Caki2 (cell line): ENCODE measurements around the gene ZFAND3. TPM values are rescaled to one million over a fixed set of nuclear protein-coding genes. Genes with fewer than 3 reads are reported as not detected.
"Not testable (repeated sequence)": the region's sequence is repeated elsewhere in the genome, so short reads cannot be mapped to it uniquely, and the experiment has no call there.

ENCODE experiments used
- DNase-seq: peaks from one replicate; pipeline ENCODE4 v3.0.0-alpha.2; 2015; ENCODE audit warnings: low read depth
- in situ Hi-C: cut with HindIII; loops from 2 replicates; pipeline ENCODE4 v1.10.0; 2016; ENCODE audit warnings: low sequenced_read_pairs, low pct_unique_long_range_greater_than_20kb, mixed read lengths
- total RNA-seq: library from RNA; depleted of rRNA; stranded (reverse); fragments of >200 nt; shearing (Covaris generic); gene quantifications from 2 replicates; pipeline ENCODE4 v1.2.3, GENCODE V29; 2014; ENCODE audit warnings: low replicate concordance

ZFAND3 gene
- total RNA-seq, 1 experiment from 2014 or later = 29.4 TPM

DNA sequence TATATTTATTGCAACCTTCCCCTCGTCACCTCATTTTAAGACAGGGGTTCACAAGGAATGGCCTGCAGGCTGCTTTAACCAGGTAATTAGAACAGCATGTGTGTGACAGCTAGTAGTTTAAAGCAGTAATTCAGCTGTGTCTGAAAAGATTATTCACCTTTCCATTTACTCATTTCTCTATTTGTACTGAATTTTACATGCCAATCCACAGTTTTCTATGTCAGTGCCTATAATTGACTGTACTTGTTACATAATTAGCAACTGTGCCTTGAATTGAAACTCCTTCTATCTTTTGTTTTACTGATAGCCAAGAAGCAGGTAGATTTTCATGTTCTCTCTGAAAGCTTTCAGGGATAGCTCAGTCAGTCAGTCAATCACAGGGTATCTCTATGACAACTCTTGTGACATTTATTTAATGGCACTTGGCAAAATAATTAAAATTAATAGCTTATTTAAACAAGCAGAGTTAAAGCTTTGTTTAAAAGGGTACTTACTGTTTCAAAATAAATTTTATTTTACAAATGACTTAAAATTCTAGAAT lies 214.0 kb downstream of the ZFAND3 start:
- no peak for DNase-seq
- in situ Hi-C loops = no loop called here

DNA sequence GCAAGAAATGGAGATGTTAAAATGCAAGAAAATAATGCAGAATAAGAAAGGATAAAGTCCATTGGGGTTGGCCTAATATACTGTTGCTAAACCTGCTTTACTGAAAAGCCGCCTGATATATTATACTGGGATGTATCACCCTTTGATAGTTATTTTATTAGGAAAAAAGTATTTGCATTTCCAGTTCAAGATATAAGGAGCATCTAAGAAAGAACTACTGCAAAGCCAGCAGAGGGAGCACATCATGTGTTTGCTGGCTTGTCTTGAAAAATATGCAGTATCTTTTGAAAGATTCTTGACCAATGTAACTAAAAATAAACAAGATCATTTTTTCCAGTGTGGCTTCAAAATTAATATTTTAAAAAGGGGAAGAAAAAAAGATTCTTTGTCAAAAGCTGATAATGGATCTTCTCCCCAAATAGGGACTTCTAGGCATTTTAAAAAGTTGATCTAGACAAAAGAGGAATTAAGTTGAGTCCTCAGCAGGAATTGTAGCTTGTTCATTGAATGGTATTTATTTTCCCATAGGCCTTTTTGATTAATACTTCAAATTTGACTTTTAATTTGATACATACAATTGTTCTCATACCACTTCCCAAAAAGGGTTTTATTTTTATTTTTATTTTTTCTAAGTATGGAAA lies 214.9 kb downstream of the ZFAND3 start:
- DNase-seq = no peak
- in situ Hi-C loops = no loop called here

DNA sequence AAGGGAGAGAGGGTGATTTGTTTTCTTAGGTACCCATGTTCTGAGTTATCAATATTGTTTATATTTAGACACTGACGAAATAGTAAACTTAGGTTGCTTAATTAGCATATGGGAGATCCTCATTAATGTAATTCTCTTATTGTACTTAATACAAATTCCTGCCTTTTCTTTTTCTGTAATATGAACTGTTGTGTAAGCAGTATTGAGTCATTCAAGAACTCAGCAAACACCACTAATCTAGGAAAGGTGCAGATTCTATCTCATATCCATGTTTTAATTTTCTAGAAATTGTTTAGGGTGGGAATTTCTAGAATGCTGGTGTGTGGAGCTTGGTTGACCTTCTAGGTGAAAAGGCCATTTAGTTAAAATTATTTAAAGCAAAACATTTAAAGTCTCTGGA lies 216.0 kb downstream of the ZFAND3 start:
- no peak for DNase-seq
- in situ Hi-C loops = no loop called here

DNA sequence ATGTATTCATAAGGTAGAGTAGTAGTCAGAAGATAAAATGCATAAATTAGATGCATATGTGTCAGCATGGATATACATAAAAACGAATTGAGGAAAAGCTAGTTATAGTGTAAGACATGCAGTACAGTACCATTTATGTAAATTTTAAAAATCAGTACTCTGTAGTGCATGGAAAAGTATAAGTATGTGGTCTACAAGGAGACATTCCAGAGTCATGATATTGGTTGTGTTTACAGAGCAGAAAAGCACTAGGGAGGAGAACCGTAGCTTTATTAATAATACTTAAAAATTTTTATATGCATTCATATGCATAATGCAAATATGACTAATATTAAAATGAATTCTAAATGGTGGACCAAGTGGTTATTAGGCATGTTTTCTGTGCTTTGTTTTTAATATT lies 220.0 kb downstream of the ZFAND3 start:
- DNase-seq = no peak
- in situ Hi-C loops = no loop called here

DNA sequence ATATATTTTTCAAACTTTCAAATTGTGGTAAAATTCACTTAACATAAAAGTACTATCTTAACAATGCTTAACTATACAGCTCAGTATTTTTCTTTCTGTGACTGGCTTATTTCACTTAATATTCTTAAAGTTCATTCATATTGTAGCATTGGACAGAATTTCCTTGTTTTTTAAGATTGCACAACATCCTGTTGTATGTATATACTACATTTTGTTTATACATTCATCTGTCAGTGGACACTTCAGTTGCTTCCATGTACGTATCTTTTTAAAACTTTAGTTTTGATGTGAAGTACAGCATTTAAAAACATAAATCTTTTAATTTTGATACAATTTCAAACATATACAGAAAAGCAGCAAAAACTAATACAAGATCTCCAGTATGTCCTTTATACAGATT lies 220.7 kb downstream of the ZFAND3 start:
- no peak for DNase-seq
- in situ Hi-C loops = no loop called here

DNA sequence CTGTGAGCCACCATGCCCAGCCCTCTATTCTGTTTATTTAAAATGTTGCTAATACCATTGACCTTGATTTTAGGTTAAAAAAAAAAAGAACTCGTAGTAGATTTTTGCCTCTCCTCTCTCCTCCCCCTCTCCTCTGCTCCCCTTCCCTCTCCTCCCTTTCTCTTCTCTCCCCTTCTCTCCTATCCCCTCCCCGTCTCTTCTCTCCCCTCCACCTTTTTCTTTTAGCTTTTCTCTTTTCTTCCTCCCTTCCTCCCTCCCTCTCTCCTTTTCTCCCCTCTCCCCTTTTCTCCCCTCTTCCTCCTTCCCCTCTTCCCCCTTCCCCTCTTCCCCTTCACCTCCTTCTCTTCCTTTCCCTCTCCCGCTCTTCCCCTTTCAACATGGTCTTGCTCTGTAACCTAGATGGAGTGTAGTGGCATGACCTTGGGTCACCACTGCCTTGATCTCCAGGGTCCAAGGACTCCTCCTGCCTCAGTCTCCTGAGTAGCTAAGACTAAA lies 223.8 kb downstream of the ZFAND3 start:
- DNase-seq = no peak
- in situ Hi-C loops = no loop called here

DNA sequence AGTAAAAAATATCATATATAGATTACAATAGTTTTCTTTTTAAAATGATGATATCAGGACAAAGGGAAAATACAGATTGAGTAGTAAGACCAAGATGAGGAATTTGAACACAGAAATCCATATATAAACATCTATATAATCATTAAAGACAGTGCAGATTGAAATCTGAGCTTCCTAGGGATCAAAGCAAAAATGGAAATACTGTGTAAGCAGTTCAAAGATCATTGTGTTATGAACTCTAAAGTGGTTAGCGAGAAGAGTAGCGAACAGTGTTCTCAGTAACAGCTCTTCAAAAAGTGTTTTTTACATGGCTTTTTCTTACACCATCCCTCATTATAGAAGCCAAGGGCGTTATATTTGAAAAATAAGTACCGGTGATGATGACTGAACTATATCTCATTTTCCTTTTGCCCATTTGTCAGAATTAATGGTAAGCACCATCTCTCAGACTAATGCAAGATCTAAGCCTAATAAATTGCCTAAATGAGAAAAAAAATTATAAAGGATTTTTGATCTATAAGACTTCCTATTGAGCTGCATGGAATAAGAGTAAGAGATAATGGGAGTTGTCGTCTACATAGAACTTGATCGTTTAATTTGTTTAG lies 226.3 kb downstream of the ZFAND3 start:
- in situ Hi-C loops = no loop called here

DNA sequence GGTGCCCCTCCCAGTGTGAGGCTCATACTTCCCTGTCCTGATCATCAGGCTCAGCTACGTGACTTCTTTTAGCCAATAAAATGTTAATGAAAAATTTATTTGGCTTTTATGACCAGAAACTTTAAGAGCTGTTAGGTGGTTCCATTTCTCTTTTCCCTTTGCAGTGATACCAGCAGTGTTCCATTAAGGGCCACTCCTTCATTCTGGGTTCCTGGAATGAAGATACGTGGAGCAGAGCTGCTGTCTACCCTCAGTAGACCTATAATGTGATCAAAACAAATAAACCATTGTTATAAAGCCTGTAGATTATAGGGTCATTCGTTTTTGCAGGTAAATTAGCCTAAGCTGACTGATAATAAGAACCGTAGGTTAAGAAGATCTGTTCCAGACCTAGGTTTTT lies 228.0 kb downstream of the ZFAND3 start:
- in situ Hi-C loops = no loop called here
- DNase-seq = no peak

More for the DNA sequence above, 226.3 kb downstream of the ZFAND3 start:
- DNase-seq = no peak

DNA sequence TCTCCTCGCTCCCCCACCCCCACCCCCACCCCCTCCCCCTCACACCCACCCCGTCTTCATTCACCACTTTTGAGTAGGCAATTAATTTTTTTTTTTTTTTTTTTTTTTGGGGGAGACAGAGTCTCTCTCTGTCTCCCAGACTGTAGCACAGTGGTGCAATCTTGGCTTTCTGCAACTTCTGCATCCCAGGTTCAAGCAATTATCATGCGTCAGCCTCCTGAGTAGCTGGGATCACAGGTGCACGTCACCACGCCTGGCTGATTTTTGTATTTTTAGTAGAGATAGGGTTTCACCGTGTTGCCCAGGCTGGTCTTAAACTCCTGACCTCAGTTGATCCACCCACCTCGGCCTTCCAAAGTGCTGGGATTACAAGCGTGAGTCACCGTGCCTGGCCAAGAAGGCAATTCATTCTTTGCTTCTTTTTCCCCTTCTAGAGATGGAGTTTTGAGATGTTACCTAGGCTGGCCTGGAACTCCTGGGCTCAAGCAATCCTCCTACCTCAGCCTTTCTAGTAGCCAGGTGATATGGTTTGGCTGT lies 230.4 kb downstream of the ZFAND3 start:
- in situ Hi-C loops, DNase-seq: not testable (repeated sequence)

DNA sequence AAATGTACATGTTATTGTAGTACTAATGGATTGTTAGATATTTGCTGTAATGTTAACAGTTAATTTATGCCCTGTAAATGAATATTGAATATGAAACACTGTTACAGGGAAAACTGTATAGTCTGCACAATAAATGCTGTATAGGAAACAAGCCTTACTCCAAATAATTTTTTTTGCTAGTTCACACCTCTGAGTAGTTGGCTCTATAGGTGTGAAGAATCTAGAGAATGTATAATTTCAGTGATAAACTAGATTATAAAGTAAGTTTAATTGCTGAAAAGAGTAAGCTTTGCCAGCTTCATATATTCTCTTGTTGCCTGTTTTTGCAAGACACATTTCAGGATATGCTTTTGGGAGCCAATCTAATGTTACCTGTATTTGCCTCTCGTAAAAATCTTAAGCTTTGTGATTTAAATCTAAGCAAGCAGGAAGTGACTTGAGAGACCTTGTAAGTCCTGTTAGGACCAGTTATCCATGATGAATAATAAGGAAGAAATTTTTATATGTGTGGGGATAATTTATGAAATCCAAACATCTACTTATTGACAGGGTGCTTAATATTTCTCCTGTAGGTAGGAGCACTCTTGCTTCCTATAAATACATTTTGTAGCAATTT lies 232.4 kb downstream of the ZFAND3 start:
- in situ Hi-C loops = no loop called here
- no peak for DNase-seq

DNA sequence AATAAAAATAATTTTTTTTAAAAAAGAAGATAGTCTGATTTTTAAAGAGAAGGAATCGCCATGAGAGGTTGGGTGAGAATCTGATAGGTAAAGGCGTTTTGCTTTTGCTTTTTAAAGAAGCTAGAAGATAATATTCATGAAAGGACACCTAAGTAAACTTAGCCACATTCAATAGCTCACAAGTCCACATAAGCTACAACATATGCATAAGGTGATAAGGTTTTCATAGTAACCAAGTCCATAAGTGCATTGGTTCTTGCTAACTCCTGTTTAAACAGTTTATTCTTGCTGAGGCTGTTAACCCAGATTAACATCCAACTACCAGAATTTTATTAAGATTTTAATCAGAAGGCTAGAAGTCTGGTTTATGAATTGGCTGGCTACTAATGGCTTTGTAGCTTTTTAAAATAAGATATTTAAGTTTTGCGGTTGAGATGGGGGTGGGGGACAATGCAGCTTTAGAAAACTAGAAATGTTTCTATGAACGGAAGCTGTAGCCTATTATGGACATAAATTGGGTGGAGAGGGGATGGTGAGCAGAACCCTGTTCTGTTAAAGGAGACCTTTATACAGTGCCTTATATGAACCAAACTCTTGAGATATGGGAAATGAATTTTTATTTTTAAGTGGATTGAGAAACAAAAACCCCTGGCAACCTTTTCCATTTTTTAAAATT lies 235.1 kb downstream of the ZFAND3 start:
- in situ Hi-C loops = no loop called here
- DNase-seq = no peak

DNA sequence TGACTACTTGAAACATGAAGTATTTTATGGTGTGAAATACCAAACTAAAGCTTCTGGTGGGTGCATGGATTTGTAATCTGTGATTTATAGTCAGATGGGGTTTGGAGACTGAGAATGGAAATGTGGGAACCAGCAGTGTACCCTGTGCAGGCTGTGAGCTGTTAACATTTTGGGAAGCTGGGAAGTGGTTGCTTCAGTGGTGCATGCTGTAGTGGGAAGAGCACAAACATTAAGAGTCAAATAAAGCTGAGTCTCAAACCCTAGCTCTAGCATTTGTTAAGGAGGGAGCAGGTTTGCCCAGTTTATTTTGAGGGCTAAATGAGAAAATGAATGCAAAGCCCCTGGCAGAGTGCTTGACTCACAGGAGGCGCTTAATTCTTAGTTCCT lies 235.7 kb downstream of the ZFAND3 start:
- in situ Hi-C loops = no loop called here
- DNase-seq = no peak

DNA sequence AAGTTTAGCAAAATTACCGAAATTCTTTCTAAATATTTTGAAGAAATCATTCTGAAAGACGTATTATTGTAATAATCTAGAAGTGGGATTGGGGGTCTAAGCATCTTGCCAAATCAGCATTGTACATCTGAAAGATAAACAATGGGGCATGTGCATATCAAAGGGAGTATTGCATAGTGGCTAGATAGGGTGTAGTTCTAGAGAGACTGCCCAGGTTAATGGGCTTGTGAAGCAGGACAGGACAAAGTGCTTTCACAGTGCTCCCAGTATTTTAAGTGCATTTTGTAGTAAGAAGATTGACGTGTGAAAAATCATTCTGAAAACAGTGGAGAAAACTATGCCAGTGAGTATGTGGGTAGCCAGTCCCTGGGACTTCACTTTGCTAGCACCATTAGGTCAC lies 236.8 kb downstream of the ZFAND3 start:
- in situ Hi-C loops = no loop called here
- DNase-seq = no peak

DNA sequence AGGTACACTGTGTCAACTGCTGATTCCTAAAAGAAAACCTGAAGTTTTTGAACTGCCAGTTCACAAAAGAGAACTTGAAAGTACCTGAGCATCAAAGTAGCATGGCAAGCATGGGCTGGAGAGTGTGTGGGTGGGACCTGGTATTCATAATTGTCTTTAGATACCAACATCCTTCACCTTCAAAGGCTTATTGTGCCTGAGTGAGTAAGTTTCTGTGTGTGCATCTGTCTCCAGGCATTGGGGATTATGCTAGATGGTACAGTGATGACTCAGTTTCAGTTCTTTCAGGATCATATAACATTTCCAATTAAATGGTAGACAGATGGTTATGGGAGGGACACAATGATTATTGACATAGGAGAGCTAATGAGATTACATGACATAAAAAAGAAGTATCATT lies 238.5 kb downstream of the ZFAND3 start:
- in situ Hi-C loops = no loop called here
- DNase-seq = no peak

DNA sequence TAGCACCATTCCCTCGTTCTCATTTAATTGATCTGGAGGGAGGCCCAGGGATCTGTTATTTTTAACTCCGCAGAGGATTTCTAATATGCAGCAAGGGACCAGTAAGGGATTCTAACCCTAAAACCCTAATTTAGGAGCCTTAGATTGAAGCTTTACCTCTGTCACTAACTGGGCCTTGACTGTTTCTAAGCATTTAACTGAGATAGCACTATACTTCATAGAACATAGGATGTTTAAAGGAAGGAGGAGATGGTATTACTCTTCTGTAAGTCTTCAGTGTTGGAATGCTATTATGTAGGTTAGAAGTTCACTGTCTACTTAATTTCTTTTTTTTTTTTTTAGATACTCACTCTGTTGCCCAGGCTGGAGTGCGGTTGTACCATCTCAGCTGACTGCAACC lies 242.5 kb downstream of the ZFAND3 start:
- DNase-seq = no peak
- in situ Hi-C loops = no loop called here

DNA sequence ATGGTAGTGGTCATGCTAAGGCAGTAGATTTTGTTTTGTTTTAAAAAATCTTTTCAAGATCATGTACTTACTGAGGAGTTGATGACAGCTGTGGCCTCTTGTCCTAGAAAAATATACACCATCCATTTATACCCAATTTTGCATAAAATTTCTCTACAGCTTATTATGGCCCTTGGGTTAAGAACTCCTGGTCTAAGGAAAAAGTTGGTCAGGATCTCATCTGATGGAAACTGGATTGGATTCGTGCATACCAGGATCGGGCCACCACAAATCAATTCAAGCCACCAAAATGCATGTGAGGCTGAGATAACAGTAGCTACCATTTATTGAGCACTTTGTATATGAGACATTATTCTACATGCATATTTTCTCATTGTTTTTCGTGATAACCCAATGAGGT lies 244.4 kb downstream of the ZFAND3 start:
- DNase-seq = no peak
- in situ Hi-C loops = no loop called here

DNA sequence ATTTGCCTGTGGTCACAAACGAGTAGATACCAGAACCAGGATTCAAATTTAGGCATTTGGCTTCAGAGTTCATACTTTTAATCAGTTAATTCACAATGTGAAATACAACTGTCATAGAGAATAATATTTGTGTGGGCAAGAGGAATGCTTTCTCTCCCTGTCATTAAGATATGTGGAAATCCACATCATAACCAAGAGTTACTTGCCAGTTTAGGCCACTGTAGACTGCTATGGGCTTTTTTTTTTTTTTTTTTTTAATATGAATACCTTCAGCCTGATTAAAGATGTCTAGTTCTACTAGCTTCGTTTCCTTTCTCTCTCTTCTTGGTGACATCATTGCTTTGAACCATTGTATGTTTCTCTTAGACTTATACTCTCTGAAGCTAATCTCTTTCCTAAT lies 244.9 kb downstream of the ZFAND3 start:
- in situ Hi-C loops = no loop called here
- no peak for DNase-seq

DNA sequence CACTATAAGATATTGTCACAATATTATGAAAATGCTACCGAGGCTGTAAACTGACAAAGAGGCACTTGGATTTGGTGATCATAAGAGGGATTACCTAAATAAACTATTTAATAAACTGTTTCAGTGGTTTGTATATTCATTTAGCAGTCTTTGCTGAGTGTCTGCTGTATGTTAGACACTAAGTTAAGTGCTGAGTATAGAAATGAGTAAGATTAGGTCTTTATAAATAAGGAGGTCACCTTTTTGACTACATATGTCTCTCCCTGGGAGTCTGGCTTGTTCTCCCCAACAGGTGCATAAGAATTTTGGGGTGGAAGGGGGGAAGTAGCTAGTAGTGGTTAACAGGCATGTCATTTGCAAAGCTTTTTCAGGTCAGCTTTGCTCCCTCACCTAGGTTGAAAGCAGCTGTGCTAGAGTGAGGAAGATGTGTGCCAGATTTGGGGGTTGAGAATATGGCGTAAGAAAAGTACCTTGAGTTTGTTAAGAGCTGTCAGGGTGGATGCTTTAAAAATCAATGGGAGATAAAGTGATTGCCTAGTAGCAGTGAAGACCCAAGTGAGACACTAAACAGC lies 246.3 kb downstream of the ZFAND3 start:
- DNase-seq = no peak

More for the DNA sequence above, 246.3 kb downstream of the ZFAND3 start:
- in situ Hi-C loops = no loop called here
